GM20000 (cell line): ENCODE measurements around the gene SEC24C.

Experiments
- DNase-seq: peaks from one replicate; pipeline ENCODE4 v3.0.0; 2012; ENCODE audit warnings: low spot score
- CTCF ChIP-seq: IDR thresholded peaks from 2 replicates; pipeline ENCODE4 v1.5.1; 2012; ENCODE audit warnings: mild to moderate bottlenecking, control low read depth; ENCODE audit errors: extremely low read depth, missing control alignments

SEC24C gene

GRCh38 chr10:73750819-73751218 lies 6.6 kb downstream of the SEC24C start:
- no peak for TF ChIP-seq CTCF
- no peak for DNase-seq

GRCh38 chr10:73756183-73756582 lies 12.0 kb downstream of the SEC24C start:
- no peak for DNase-seq
- TF ChIP-seq CTCF = no peak

DNA sequence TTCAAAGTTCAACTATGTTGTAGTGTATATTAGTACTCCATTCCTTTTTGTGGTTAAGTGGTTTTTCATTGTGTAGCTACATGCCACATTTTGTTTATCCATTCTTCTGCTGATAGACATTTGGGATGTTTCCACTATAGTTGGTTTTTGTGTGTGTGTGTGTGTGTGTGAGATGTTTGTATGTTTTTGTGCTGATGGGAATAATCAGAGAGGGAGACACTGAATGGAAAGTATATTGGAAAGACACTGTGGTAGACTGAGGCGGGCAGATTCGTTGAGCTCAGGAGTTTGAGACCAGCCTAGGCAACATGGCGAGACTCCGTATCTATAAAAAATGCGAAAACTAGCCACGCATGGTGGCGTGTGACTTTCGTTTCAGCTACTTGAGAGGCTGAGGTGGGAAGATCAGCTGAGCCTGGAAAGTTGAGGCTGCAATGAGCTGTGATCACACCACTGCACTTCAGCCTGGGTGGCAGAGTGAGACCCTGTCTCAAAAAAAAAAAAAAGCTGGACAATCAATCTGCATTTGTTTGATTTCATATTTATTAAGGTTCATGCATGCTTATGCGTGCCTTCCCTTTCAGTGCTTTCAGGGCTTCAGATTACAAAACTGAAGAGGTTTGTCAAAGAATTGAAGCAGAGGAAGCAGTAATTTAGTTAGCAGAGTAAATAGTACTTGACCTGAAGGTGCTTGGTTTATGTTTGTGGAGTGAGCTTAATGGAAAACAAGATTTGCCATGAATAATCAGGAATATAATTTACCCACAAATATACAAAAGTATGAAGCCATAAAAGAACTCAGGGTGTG lies 14.7 kb downstream of the SEC24C start:
- no peak for DNase-seq
- no peak for TF ChIP-seq CTCF

- TF ChIP-seq CTCF = no peak
- no peak for DNase-seq
Observed at GRCh38 chr10:73759512-73760115, 15.4 kb downstream of the SEC24C start.

DNA sequence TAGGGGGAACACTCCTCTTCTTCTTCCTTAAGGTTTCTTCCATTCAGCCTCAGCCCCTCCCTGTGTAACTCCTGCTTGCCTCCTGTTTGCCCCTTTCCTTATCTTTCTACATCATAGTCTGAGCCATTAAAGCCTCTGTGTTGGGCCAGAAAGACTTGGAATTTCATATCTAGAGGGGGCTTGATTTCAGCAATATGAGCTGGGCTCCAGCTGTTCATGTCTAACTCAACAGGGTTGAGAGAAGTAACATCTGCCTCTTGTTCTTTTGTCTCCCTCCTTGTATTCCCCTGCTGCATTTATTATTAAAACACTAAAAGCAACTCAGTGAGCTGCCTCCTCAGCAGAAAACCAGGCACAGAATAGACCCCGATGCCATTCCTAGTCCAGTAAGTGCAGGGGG lies 17.6 kb downstream of the SEC24C start:
- no peak for TF ChIP-seq CTCF
- DNase-seq = no peak

DNA sequence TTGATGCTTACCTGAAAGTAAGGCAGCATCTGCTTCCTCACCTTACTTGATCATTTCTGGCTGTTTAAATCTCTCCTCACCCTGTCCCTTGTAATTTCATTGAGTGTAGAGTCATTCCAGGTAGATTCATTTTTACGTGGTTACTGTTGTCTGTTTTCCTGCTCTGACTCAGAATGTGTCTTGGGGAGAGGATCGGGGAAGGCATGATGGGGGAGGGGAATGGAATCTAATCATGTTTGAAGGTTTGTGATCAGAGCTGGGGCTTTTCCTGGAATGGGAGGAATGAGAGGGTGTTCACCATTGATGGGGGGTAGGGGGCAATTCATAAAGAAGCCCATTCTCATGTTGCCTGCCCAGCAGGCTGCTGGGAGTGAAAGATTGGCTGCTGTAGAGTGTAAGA lies 18.7 kb downstream of the SEC24C start:
- no peak for DNase-seq
- no peak for TF ChIP-seq CTCF

- DNase-seq = no peak
- no peak for TF ChIP-seq CTCF
Observed at GRCh38 chr10:73763343-73763742, 19.2 kb downstream of the SEC24C start.
